Sigmoid colon (tissue), 7 donors: Measurements from ENCODE around the gene NCOA1. TPM values are rescaled to one million over a fixed set of nuclear protein-coding genes. Genes with fewer than 3 reads are reported as not detected.

Experiments
- DNase-seq: peaks from one replicate; pipeline ENCODE4 v3.0.0-alpha.2; 2019
- H3K27ac ChIP-seq, 4 donors: fragments of 200-600 bp; sonication (generic); one replicate each; pipeline ENCODE4 v1.5.1; 2016 to 2019; ENCODE audit warnings: mild to moderate bottlenecking in 1 of 4
- H3K27me3 ChIP-seq, 3 donors: fragments of 200-600 bp; sonication (generic); one replicate each; pipeline ENCODE4 v1.5.1; 2019; ENCODE audit warnings: mild to moderate bottlenecking in 1 of 3
- H3K36me3 ChIP-seq, 4 donors: fragments of 200-600 bp; sonication (generic); one replicate each; pipeline ENCODE4 v1.5.1; 2016 to 2019
- H3K4me1 ChIP-seq, 4 donors: fragments of 200-600 bp; sonication (generic); one replicate each; pipeline ENCODE4 v1.5.1; 2017 to 2019
- H3K4me3 ChIP-seq, 4 donors: fragments of 200-600 bp; sonication (generic); one replicate each; pipeline ENCODE4 v1.5.1; 2017 to 2019; ENCODE audit warnings: mild to moderate bottlenecking in 2 of 4, moderate library complexity in 1 of 4
- H3K9me3 ChIP-seq, 4 donors: fragments of 200-600 bp in 3 of 4; sonication (generic) in 3 of 4; one replicate each; pipeline versions ENCODE4 v1.5.1 to v1.6.1; 2013 to 2019
- CTCF ChIP-seq, 4 experiments: fragments of 450-650 bp in 3 of 4; fragments of 200-600 bp in 1 of 4; IDR thresholded peaks; one replicate each; pipeline ENCODE4 v1.5.1; 2016 to 2019; ENCODE audit warnings: antibody characterized with exemption in 4 of 4, mild to moderate bottlenecking in 3 of 4, moderate library complexity in 2 of 4
- EP300 ChIP-seq, 4 donors: sonication (generic); formaldehyde crosslinking; IDR thresholded peaks; one replicate each; pipeline ENCODE4 v1.6.1; 2017; ENCODE audit warnings: antibody characterized with exemption in 4 of 4
- POLR2A ChIP-seq, 2 donors: fragments of 450-650 bp; IDR thresholded peaks; one replicate each; pipeline ENCODE4 v1.6.1; 2016; ENCODE audit warnings: antibody characterized with exemption in 2 of 2, mild to moderate bottlenecking in 2 of 2, moderate library complexity in 2 of 2
- POLR2AphosphoS5 ChIP-seq, 4 donors: sonication (generic); formaldehyde crosslinking; IDR thresholded peaks; one replicate each; pipeline ENCODE4 v1.6.1; 2017; ENCODE audit warnings: antibody characterized with exemption in 4 of 4
- WGBS, 2 donors: extraction: QIAGEN DNeasy Blood & Tissue Kit; methylation state at CpG; one replicate each; pipeline ENCODE4 v1.1.7; 2013; 5-methylcytosine and 5-hydroxymethylcytosine counted together
- intact Hi-C: fragments of 100-400 bp; cut with DNase I; formaldehyde crosslinking; loops from one replicate; pipeline ENCODE4 v1.15.1; 2023
- polyA plus RNA-seq, 3 donors: library from polyadenylated mRNA; stranded (reverse); fragments of 200-250 nt; gene quantifications; one replicate each; pipeline ENCODE4 v1.2.3, GENCODE V29; 2013
- total RNA-seq, 4 donors: library from RNA; depleted of rRNA; stranded (reverse); fragments of >200 nt; gene quantifications; one replicate each; pipeline ENCODE4 v1.1.0, GENCODE V29; 2016
- donor health status: healthy with polysubstance abuse.
- donor health status: Bipolar disorder and iron deficiency.
- donor health status: healthy.

NCOA1 gene
- total and polyA plus RNA-seq, 7 donors: 11.3 to 61.7 (median 49.2) TPM

GRCh38 chr2:24771764-24772586 is 280.9 kb downstream of the NCOA1 start:
- WGBS, 2 donors: 95% methylated on average over 5 of the region's 5 CpGs
- H3K27ac ChIP-seq: no peak overlapping the region
- intact Hi-C loops: no loop called here

GRCh38 chr2:24774373-24774772 is 283.3 kb downstream of the NCOA1 start:
- H3K9me3 ChIP-seq: no peaks in the 10 kb centered on the region
- H3K4me3 ChIP-seq: no peak overlapping the region
- no peak for TF ChIP-seq POLR2AphosphoS5 (IDR thresholded peaks at IDR 0.05)
- TF ChIP-seq POLR2A (IDR thresholded peaks at IDR 0.05): no peak
- TF ChIP-seq CTCF (IDR thresholded peaks at IDR 0.05): no peak
- TF ChIP-seq EP300 (IDR thresholded peaks at IDR 0.05): no peak
- H3K27me3 ChIP-seq: no peaks in the 10 kb centered on the region
- H3K36me3 ChIP-seq: peaks cover 0 to 14% (median 5%) of the 10 kb centered on the region in 4 donors
- intact Hi-C loops: no loop called here
- no peak overlapping the region for H3K27ac ChIP-seq
- H3K4me1 ChIP-seq: no peaks in the 10 kb centered on the region
- WGBS, 2 donors: 85 to 86% methylated on average over 3 of the region's 3 CpGs
- DNase-seq: no peak

More at GRCh38 chr2:24771764-24772586, 280.9 kb downstream of the NCOA1 start:
- Histone ChIP-seq H3K36me3 (peaks cover 0 to 33% (median 5%) of the 10 kb centered on the region in 4 donors), H3K4me1 (no peaks in the 10 kb centered on the region), H3K9me3 (no peaks in the 10 kb centered on the region), H3K4me3 (no peak overlapping the region), H3K27me3 (no peaks in the 10 kb centered on the region)
- no peak for DNase-seq
- no peak for TF ChIP-seq CTCF (IDR thresholded peaks at IDR 0.05)
- no peak for TF ChIP-seq POLR2A (IDR thresholded peaks at IDR 0.05)
- no peak for TF ChIP-seq POLR2AphosphoS5 (IDR thresholded peaks at IDR 0.05)
- no peak for TF ChIP-seq EP300 (IDR thresholded peaks at IDR 0.05)

- no peak for DNase-seq
- Histone ChIP-seq H3K4me3 (no peak overlapping the region), H3K36me3 (no peaks in the 10 kb centered on the region), H3K9me3 (no peaks in the 10 kb centered on the region), H3K27me3 (no peaks in the 10 kb centered on the region), H3K27ac (no peak overlapping the region), H3K4me1 (no peaks in the 10 kb centered on the region)
- WGBS, 2 donors: 53 to 60% methylated on average over 2 of the region's 2 CpGs
- intact Hi-C loops: no loop called here
- TF ChIP-seq POLR2A (IDR thresholded peaks at IDR 0.05) (no peak), EP300 (IDR thresholded peaks at IDR 0.05) (no peak), POLR2AphosphoS5 (IDR thresholded peaks at IDR 0.05) (no peak), CTCF (IDR thresholded peaks at IDR 0.05) (no peak)
These were observed 288.1 kb downstream of the NCOA1 start for GRCh38 chr2:24779116-24779515.

GRCh38 chr2:24783641-24784040 is 292.6 kb downstream of the NCOA1 start:
- Histone ChIP-seq H3K36me3 (no peaks in the 10 kb centered on the region), H3K4me1 (no peaks in the 10 kb centered on the region), H3K27me3 (no peaks in the 10 kb centered on the region), H3K9me3 (no peaks in the 10 kb centered on the region), H3K4me3 (no peak overlapping the region), H3K27ac (no peak overlapping the region)
- intact Hi-C loops: no loop called here
- 94 to 97% methylated on average over 3 of the region's 3 CpGs for WGBS, 2 donors
- no peak for DNase-seq
- TF ChIP-seq CTCF (IDR thresholded peaks at IDR 0.05): no peak
- no peak for TF ChIP-seq POLR2AphosphoS5 (IDR thresholded peaks at IDR 0.05)
- TF ChIP-seq EP300 (IDR thresholded peaks at IDR 0.05): no peak
- no peak for TF ChIP-seq POLR2A (IDR thresholded peaks at IDR 0.05)
